HL-60 (cell line): Measurements from ENCODE around the gene TBPL1.

ENCODE experiments used
- DNase-seq, 2 experiments: peaks; one replicate each; pipeline ENCODE4 v3.0.0-alpha.2; 2010 to 2020; ENCODE audit warnings: low read depth in 1 of 2, low spot score in 1 of 2
- H3K27ac ChIP-seq: fragments of 250-450 bp; sonication (Bioruptor Pico); replicated peaks from 2 replicates; pipeline ENCODE4 v1.5.1; 2020; ENCODE audit warnings: mild to moderate bottlenecking, moderate library complexity
- H3K27me3 ChIP-seq: fragments of 250-450 bp; sonication (Bioruptor Pico); 2 replicates; pipeline ENCODE4 v1.5.1; 2021; ENCODE audit warnings: mild to moderate bottlenecking, moderate library complexity; ENCODE audit not compliant: insufficient read depth, poor library complexity, severe bottlenecking
- H3K4me3 ChIP-seq: replicated peaks from 2 replicates; pipeline ENCODE4 v1.5.1; 2011; ENCODE audit warnings: mild to moderate bottlenecking, control low read depth, low read length; ENCODE audit not compliant: insufficient read depth
- CTCF ChIP-seq: IDR thresholded peaks from one replicate; pipeline ENCODE4 v1.5.1; 2011; ENCODE audit warnings: low read length, control low read depth, inconsistent platforms; ENCODE audit not compliant: insufficient read depth
- GABPA ChIP-seq: IDR thresholded peaks from 2 replicates; pipeline ENCODE4 v1.6.1; 2012; ENCODE audit warnings: low read depth
- POLR2AphosphoS5 ChIP-seq: IDR thresholded peaks from 2 replicates; pipeline ENCODE4 v1.6.1; 2012; ENCODE audit warnings: low read depth
- REST ChIP-seq: IDR thresholded peaks from 2 replicates; pipeline ENCODE4 v1.6.1; 2012; ENCODE audit warnings: low read depth; ENCODE audit not compliant: insufficient replicate concordance
- SPI1 ChIP-seq: IDR thresholded peaks from 2 replicates; pipeline ENCODE4 v1.6.1; 2012; ENCODE audit warnings: low read depth, mild to moderate bottlenecking, borderline replicate concordance

Gene TBPL1

GRCh38 chr6:133957780-133958242, 4.8 kb downstream of the TBPL1 start:
- no peak overlapping the region for H3K27ac ChIP-seq
- TF ChIP-seq REST (no peak), SPI1 (no peak), CTCF (no peak), POLR2AphosphoS5 (no peak), GABPA (no peak)
- H3K27me3 ChIP-seq = no peaks in the 10 kb centered on the region
- H3K4me3 ChIP-seq = no peak overlapping the region
- DNase-seq = no peak

GRCh38 chr6:133958791-133959190, 5.8 kb downstream of the TBPL1 start:
- H3K4me3 ChIP-seq = no peak overlapping the region
- DNase-seq = no peak
- no peak overlapping the region for H3K27ac ChIP-seq
- H3K27me3 ChIP-seq = no peaks in the 10 kb centered on the region
- TF ChIP-seq SPI1 = no peak
- no peak for TF ChIP-seq REST
- TF ChIP-seq POLR2AphosphoS5 = no peak
- TF ChIP-seq GABPA = no peak
- no peak for TF ChIP-seq CTCF

GRCh38 chr6:133959667-133960368, 6.8 kb downstream of the TBPL1 start:
- Histone ChIP-seq H3K4me3 (no peak overlapping the region), H3K27me3 (no peaks in the 10 kb centered on the region), H3K27ac (no peak overlapping the region)
- TF ChIP-seq GABPA (no peak), REST (no peak), POLR2AphosphoS5 (no peak), CTCF (no peak), SPI1 (no peak)
- DNase-seq = no peak
